ENCODE measurements around the gene NXPE3.
A peak's percentile ranks its signal among the peaks of the same experiment; 100 is the strongest.

NXPE3 gene

GRCh38 chr3:101828691-101829436 is 49.9 kb downstream of the NXPE3 start:
- peak; percentile 62 for DNase-seq (ENCODE audit: low spot score)

GRCh38 chr3:101829437-101829830 is 50.4 kb downstream of the NXPE3 start:
- DNase-seq (ENCODE audit: low spot score) = no peak

GRCh38 chr3:101829874-101830273 is 50.9 kb downstream of the NXPE3 start:
- no peak for DNase-seq (ENCODE audit: low spot score)

GRCh38 chr3:101833446-101833974 is 54.5 kb downstream of the NXPE3 start:
- no peak for DNase-seq (ENCODE audit: low spot score)

GRCh38 chr3:101835676-101836075 is 56.7 kb downstream of the NXPE3 start:
- no peak for DNase-seq (ENCODE audit: low spot score)

GRCh38 chr3:101836160-101836559 is 57.1 kb downstream of the NXPE3 start:
- no peak for DNase-seq (ENCODE audit: low spot score)

- peak; percentile 26 for DNase-seq (ENCODE audit: low spot score)
These were observed 57.9 kb downstream of the NXPE3 start for GRCh38 chr3:101836652-101837598.

GRCh38 chr3:101838691-101839090 is 59.7 kb downstream of the NXPE3 start:
- no peak for DNase-seq (ENCODE audit: low spot score)

- DNase-seq (ENCODE audit: low spot score) = no peak
These were observed 61.1 kb downstream of the NXPE3 start for GRCh38 chr3:101840066-101840465.

- peak; percentile 39 for DNase-seq (ENCODE audit: low spot score)
These were observed 63.4 kb downstream of the NXPE3 start for GRCh38 chr3:101842245-101842934.

- no peak for DNase-seq (ENCODE audit: low spot score)
These were observed 63.9 kb downstream of the NXPE3 start for GRCh38 chr3:101842935-101843330.

- no peak for DNase-seq (ENCODE audit: low spot score)
These were observed 66.4 kb downstream of the NXPE3 start for GRCh38 chr3:101845425-101845824.

- no peak for DNase-seq (ENCODE audit: low spot score)
These were observed 67.7 kb downstream of the NXPE3 start for GRCh38 chr3:101846709-101847108.

- no peak for DNase-seq (ENCODE audit: low spot score)
These were observed 68.3 kb downstream of the NXPE3 start for GRCh38 chr3:101847328-101847727.

- no peak for DNase-seq (ENCODE audit: low spot score)
These were observed 69.3 kb downstream of the NXPE3 start for GRCh38 chr3:101848326-101848725.

- DNase-seq (ENCODE audit: low spot score) = peak; percentile 99
These were observed 70.0 kb downstream of the NXPE3 start, which contains the start of gene NFKBIZ for GRCh38 chr3:101848754-101849713. Gene NFKBIZ, plus strand, starts transcription at chr3:101849514. Its CDS starts 115 bp downstream, at chr3:101849629.

GRCh38 chr3:101849714-101850245 is 70.8 kb downstream of the NXPE3 start:
- DNase-seq (ENCODE audit: low spot score) = peak; percentile 48

GRCh38 chr3:101850246-101851051 is 71.4 kb downstream of the NXPE3 start:
- peak; percentile 52 for DNase-seq (ENCODE audit: low spot score)

GRCh38 chr3:101851072-101851770 is 72.2 kb downstream of the NXPE3 start:
- no peak for DNase-seq (ENCODE audit: low spot score)

All from AG20443 (cell line).